GM21367 (cell line): ENCODE measurements around the gene S100A1.
"Not testable (repeated sequence)": the region's sequence is repeated elsewhere in the genome, so short reads cannot be mapped to it uniquely, and the experiment has no call there.

Experiments used
- ATAC-seq: cut with Tn5 transposase; IDR thresholded peaks from one replicate; pipeline ENCODE4 v1.9.1; 2021; ENCODE audit not compliant: unreplicated experiment

Gene S100A1

GRCh38 chr1:153627715-153628626, at the start of gene S100A1:
Gene S100A1, plus strand, starts transcription at chr1:153628434. Its CDS starts 2,088 bp downstream, at chr1:153630522.
- ATAC-seq = no peak

- ATAC-seq = no peak
Measured at GRCh38 chr1:153578490-153578889, 49.7 kb upstream of the S100A1 start.

DNA sequence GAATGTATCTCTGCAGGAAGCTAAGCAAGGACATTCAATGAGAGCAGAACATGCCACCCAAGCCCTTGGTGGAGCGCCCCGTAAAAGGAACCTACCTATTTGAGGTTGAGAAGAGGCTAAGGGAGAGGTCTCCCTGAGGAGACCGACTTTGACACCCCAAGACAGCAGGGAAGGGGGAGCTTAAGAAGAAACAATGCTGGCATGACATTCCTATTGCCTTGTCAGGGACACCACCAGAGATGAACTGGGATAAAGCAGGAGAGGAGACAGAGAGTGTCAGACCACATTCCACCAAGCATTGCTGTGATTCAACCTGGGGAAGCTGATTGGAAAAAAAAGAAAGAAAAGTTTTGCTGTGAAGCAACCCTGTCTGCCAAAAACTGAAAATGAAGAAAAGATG, 49.3 kb upstream of the S100A1 start:
- ATAC-seq = no peak

DNA sequence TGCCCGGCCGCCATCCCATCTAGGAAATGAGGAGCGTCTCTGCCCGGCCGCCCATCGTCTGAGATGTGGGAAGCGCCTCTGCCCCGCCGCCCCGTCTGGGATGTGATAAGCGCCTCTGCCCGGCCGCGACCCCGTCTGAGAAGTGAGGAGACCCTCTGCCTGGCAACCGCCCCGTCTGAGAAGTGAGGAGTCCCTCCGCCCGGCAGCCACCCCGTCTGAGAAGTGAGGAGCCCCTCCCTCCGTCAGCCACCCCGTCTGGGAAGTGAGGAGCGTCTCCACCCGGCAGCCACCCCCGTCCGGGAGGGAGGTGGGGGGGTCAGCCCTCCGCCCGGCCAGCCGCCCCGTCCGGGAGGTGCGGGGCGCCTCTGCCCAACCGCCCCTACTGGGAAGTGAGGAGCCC, 45.4 kb upstream of the S100A1 start:
- not testable (repeated sequence) for ATAC-seq

DNA sequence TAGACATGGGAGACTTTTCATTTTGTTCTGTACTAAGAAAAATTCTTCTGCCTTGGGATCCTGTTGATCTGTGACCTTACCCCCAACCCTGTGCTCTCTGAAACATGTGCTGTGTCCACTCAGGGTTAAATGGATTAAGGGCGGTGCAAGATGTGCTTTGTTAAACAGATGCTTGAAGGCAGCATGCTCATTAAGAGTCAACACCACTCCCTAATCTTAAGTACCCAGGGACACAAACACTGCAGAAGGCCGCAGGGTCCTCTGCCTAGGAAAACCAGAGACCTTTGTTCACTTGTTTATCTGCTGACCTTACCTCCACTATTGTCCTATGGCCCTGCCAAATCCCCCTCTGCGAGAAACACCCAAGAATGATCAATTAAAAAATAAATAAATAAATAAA, 44.7 kb upstream of the S100A1 start:
- not testable (repeated sequence) for ATAC-seq

DNA sequence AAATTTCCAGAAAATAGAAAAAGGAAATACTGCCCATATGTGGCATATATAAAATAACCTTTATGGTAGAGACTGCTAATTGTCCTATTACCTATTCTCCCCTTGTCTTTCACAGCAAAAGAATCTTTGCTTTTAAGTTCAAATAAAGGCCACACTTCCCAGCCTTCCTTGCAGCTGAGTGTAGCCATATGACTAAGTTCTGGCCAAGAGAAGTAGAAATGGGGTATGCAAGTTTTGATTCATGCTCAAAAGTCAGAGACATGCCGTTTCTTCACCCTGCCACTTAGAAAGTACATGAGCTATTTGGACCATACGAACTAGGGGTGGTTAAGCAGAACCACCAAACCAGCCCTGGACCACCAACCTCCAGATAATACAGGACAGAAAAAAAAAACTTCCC, 44.3 kb upstream of the S100A1 start:
- ATAC-seq = no peak

DNA sequence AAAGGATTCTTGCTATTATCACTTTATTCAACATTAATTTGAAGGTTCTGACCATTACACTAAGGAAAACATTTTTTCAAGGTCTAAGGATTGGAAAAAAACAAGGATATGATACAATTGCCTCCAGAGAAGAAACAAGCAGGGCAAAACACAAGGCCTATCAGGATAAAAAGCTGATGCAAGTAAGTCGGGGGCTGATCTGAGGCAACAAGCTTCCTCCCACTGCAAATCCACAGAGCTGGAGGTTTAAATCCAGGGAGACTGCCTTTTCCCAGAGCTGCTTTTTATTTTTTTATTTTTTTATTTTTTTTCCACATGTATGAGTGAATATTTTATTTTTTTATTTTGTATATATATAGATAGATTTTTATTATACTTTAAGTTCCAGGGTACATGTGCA, 43.2 kb upstream of the S100A1 start:
- ATAC-seq = no peak

DNA sequence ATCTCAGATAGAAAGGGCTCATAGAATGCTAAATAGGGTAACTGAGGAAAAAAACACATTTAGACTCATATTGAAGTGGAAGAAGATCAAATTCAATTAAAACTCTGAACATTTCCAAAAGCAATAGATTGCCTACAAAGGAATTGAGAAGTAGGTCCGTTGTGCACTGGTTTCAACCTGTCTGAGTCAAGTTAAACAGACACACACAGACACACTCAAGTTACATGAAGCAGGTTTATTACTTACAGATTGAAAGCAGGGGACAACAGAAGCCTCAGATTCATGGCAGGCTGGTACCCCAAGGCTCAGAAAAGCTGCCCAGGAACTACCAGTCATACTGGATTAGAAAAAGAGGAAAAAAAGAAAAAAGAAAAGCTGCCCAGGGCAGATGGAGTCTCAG, 41.9 kb upstream of the S100A1 start:
- ATAC-seq = no peak

GRCh38 chr1:153587314-153587713, 40.9 kb upstream of the S100A1 start:
- ATAC-seq = no peak

GRCh38 chr1:153588033-153588432, 40.2 kb upstream of the S100A1 start:
- ATAC-seq = not testable (repeated sequence)

DNA sequence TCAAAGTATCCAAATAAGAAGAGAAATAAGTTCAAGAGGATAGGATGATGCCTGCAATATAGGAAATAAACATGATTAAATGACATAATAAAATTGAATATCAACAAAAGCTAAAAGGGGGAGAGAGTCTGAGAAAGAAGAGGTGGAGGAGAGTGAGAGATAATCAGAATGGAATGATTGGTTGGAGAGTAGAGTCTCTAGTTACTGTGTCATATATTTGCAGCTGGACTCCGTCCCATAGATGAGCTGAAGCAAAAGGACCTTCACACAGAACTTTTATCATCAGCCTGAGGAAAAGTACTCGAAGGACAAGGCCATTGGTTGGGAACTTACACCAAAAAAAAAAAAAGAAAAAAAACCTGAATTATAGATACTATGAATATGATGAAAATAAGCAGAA, 39.8 kb upstream of the S100A1 start:
- no peak for ATAC-seq

DNA sequence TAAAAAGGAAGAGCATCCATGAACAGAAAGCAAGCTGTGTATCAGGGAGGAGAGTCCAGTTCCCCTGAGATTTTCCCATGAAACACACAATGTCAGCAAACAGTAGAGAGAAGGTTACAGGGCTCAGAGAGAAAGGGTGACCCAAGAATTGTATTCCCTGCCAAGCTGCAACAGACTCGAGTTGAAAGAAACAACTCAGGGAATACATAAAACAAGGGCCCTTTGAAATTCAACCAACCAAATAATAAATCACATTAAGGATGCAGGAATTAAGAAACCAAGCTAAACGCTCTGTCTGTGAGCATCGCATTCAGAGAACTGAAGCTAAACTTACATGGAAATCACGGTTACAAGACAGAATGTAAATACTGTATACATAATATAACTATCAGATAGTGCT, 35.5 kb upstream of the S100A1 start:
- ATAC-seq = no peak

GRCh38 chr1:153597206-153597605, 31.0 kb upstream of the S100A1 start:
- ATAC-seq = no peak

- ATAC-seq = peak; percentile 95
Measured at GRCh38 chr1:153598309-153599172, 29.7 kb upstream of the S100A1 start.

DNA sequence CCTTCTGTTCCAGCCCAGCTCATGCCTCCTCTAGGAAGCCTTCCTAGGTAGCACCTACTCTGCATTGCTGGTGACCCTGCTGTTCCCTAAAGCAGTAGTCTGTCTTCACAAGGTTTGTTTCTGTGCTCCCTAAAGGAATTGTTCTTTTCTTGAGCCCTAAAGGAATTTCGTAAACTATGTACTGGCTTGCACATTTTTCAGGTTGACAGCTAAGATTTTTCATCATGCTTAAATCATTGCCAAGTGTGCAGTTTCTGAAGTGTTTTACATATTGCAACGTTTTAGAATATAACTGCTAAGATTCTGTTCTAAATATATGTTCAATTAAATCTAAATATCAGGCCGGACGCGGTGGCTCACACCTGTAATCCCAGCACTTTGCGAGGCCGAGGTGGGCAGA, 28.4 kb upstream of the S100A1 start:
- ATAC-seq = no peak

- no peak for ATAC-seq
Measured at GRCh38 chr1:153602749-153603148, 25.5 kb upstream of the S100A1 start.

DNA sequence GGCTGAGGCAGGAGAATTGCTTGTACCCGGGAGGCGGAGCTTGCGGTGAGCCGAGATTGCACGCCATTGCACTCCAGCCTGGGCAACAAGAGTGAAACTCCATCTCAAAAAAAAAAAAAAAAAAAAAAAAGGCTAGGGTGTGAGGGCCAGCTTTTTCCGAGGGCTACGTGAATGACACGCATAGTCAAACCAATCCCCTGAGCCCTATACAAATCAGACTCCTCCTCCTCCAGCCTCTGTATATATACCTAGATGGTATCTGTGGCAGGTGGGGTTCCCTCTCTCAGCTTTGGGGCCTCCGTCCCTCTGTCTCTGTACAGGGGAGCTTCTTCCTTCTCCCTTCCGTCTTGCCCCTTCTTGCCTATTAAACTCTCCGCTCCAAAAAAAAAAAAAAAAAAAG, 22.0 kb upstream of the S100A1 start:
- ATAC-seq = no peak

DNA sequence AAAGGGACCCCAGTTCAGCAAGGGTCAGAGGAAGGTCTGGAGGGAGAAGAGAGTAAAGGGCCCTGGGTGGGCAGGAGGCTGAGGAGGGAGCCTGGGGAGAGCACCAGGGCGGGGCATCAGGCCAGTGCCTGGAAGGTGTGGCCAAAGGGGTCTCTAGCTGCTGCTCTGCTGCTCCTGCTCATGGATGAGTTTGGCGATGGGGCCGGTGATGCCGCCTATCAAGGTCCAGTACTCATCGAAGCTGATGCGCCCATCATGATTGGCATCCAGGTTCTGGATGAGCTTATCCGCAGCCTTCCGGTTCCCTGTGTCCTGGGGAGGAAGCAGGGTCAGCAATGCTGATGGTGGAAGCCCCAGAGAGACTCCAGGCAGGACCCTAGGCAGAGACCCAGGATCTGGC, 20.9 kb upstream of the S100A1 start:
- no peak for ATAC-seq

DNA sequence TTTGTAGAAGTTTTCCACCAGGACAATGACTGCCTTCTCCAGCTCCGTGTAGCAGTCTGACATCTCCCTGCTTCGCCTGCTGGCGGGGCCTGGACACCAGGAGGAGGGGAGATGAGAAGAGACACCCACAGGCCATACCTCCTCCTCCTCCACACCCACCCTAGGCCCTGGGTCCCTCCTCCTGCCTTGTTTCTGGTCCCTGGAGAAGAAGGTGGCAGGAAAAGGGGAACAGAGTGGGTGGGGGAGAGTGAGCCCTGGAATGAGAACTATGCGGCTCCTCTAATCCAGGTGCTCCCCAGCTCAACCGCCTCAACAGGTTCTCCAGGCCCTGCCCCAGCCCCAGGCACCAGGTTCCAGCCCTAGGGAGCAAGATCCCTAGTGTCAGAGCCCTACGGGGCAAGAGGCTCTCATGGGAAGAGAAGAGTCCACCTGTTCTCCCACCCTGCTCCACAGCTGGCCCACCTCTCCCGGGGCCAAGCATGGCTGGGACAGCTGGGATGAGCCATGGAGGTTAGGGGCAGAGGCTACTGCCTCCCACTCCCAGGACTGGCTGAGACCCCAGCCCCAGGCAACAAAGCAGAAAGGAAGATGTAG, 20.0 kb upstream of the S100A1 start:
- ATAC-seq = no peak

GRCh38 chr1:153608742-153609584, 19.3 kb upstream of the S100A1 start:
- ATAC-seq = no peak

GRCh38 chr1:153609585-153609907, 18.7 kb upstream of the S100A1 start:
- no peak for ATAC-seq
